Stimulated activated CD4-positive, alpha-beta T cell treated with anti-CD3 and anti-CD28 coated beads, Interleukin-15, amount 100 ng/mL, for 1 hour (primary cell): ENCODE data around the gene LMNB1.
A peak's percentile ranks its signal among the peaks of the same experiment; 100 is the strongest.
"Not testable (repeated sequence)": the region's sequence is repeated elsewhere in the genome, so short reads cannot be mapped to it uniquely, and the experiment has no call there.

Experiments used
- DNase-seq, 2 donors: peaks; one replicate each; pipeline ENCODE4 v3.0.0-alpha.2; 2020; ENCODE audit warnings: low read depth in 1 of 2, low spot score in 1 of 2

The LMNB1 gene

DNA sequence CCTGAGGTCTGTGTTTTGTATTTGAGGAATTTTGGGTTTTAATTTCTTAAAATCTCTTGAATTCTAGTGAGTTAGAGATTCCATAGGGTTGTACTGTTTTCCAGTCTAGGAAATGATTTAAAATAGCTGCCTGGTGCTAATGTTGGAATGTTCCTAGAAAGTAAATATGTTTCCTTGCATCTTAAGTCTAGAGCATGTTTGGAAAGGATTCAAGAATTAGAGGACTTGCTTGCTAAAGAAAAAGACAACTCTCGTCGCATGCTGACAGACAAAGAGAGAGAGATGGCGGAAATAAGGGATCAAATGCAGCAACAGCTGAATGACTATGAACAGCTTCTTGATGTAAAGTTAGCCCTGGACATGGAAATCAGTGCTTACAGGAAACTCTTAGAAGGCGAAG is 41.8 kb downstream of the LMNB1 start:
- DNase-seq = no peak

DNA sequence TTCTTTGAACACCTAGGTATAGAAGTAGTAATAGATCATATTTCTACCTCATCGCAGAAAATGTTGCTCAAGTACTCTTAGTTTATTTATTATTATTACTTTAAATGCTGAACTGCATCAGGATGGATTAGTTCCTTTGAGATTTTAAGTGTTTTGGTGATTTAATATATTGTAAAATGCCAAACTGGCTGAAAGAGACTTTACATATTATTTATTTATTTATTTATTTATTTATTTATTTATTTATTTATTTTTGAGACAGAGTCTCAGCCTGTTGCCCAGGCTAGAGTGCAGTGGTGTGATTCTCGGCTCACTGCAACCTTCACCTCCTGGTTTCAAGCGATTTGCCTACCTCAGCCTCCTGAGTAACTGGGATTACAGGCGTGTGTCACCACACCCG is 42.3 kb downstream of the LMNB1 start:
- DNase-seq = no peak

DNA sequence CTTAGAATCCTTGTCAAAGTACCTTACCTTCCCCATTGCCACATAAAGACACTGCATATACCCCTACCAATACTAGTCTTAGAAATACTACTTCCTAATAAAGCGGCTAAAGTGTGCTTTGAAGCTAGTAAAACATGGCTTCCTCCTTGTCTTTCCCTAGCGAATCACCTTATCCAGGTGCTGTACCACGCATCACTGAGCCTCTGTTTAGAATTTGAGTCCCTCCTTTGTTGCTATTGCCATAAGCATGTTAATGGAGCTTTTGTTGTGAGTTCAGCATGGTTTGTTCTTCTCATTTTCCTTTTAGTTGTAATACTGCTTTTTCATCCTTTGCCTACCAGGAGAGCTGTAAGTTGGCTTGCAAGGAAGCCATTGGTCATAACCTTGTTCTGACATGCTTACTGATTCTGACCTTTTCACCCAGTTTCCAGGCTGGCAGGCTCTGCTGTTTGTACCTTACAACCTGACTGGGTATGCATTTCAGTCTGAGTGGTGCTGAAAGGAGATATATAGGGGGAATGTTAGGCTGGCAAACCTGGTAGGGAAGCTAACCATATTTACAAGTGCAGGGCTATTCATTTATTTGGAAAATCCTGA is 49.8 kb downstream of the LMNB1 start:
- DNase-seq = no peak

DNA sequence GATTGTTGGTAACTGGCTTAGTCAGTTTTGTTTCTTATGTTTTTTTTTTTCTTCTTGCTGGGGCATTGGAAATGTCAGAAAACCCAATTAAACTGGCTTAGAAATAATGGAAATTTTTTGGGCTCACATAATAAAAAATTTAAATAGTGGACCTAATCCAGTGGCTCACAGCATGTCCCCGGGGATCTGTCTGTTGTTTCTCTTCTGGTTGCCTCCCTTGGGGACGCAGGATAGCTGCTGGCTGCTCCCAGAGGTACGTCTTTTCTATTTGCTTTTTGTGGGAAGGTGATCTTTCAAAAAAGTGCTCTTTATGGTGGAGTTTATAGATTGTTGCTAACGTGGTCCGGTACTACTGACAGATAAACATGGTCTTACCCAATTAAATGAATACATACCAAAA is 52.2 kb downstream of the LMNB1 start:
- DNase-seq = no peak

DNA sequence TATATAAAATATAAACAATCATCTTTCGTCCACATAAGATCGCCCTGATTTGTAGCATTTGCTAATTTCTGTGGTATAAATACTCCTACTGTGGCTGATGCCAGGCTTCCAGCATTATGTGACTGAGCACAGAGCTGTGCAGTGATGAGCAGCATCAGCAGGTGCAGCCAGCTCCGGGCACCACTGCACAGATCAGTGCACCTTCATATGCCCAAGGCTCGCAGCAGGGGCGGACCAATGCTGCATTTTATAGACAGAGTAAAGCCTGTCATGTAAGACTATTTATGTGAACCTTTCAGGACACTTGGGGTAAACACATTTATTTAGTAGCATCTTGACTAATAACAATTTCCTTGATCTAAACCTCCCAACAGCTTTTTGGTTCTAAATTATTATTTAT is 53.1 kb downstream of the LMNB1 start:
- no peak for DNase-seq

DNA sequence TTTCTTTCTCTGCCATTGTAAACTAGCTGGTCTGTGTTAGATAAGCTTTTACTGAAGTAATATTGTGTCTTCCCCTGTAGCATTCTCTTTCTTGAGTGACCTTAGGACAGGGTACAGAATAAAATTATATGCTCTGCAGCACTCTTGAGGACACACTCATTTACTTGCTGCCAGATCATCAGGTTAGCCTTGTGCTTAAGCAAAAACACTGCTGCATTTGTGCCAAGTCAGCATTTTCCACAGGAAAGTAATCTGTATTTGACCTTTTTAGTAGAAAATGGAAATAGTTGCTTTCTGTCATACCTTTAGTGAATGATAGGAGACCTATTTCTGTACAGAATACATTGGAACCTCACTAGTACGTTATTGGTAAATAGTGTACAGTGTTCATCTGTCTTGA is 54.2 kb downstream of the LMNB1 start:
- no peak for DNase-seq

DNA sequence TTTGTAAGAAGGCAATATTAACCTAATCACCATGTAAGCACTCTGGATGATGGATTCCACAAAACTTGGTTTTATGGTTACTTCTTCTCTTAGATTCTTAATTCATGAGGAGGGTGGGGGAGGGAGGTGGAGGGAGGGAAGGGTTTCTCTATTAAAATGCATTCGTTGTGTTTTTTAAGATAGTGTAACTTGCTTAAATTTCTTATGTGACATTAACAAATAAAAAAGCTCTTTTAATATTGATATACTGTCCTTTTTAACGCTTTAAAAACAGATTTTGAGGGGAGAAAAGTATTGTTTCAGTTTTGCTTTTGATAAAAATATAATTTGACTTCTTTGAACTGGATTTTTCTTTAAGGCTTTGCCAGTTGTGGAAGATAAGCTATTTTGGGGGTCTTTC is 59.8 kb downstream of the LMNB1 start:
- no peak for DNase-seq

DNA sequence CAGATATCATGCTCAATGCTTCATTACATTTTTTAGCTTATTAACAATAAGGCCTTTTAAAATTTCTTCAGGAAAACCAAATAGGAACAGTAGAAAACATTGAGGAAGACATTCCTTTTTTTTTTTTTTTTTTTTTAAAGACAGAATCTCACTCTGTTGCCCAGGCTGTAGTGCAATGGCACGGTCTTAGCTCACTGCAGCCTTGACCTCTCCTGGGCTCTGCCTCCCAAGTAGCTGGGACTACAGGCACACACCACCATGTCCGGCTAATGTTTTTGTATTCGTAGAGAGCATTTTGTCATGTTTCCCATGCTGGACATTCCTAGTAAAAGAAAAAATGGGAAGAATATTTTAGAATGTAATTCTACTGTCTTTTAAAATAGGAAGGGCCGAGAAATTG is 60.3 kb downstream of the LMNB1 start:
- DNase-seq = no peak

DNA sequence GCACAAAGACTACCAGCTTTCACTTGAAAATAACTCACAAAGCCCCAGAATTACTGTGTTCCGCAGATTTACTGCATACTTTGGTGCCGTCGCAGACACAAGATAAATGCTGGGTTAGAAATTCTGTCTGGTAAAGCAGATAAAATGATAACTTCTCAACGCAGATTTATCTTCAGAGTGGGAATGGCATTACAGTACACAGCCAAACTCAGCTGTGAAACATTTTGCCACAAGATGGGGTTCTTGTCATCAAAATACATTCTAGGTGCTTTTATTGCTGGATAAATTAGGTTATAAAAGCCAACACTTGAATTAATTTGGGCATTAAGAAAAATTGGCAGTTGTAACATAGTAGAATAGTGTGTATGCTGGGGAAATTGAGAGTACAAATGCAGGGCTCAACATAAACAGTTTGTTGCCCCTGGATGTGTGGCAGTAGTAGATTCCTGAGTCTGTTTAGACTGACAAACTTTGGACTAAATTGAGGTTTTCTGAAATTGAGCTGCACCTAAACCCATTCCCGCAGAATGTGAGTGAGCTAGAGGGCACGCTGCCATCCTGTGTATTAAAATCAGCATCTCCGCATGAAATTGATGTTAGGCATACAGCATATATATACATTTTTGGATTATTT is 61.1 kb downstream of the LMNB1 start:
- DNase-seq = no peak

DNA sequence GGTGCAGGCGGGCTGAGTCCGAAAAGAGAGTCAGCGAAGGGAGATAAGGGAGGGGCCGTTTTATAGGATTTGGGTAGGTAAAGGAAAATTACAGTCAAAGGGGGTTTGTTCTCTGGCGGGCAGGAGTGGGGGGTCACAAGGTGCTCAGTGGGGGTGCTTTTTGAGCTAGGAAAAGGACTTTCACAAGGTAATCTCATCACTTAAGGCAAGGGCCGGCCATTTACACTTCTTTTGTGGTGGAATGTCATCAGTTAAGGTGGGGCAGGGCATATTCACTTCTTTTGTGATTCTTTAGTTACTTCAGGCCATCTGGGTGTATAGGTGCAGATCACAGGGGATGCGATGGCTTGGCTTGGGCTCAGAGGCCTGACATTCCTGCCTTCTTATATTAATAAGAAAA is 62.5 kb downstream of the LMNB1 start:
- not testable (repeated sequence) for DNase-seq

DNA sequence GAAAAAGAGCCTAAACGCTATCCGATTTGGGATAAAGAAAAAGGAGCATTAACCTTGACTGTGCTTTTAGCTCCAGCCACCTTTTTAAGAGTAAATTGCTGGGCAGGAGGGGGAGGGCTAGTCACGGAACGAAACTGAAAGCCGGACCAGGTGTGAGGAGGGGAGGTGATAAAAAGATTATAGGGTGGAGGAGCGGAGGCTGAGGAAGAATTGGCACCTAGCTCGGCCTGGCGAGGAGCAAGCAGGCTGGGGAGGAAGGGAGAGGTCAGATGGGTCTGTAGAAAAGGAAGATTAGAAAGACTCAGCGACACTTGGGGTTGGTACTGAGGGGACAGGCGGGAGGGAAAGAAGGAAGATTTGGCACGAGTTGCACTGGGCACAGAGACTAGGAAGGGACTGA is 66.4 kb downstream of the LMNB1 start:
- DNase-seq = not testable (repeated sequence)

DNA sequence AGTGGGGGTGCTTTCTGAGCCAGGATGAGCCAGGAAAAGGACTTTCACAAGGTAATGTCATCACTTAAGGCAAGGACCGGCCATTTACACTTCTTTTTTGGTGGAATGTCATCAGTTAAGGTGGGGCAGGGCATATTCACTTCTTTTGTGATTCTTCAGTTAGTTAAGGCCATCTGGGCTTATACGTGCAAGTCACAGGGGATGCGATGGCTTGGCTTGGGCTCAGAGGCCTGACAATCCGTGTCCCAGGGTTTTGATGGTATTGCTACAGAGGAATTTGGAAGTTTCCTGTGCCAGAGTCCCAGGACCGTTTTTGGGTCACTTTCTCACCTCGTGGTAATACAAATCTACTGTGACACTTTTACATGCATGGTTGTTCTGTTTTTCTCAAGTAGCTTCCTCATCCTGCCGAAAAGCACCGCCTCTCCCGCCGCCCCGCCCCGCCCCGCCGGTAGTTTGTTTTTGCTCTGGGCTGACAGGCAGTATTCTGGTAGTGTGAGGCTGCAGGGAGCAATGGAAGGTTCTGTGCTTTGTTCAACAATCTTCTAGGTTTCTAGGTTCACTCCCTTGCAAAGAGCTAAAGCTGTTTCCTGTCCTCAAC is 68.6 kb downstream of the LMNB1 start:
- DNase-seq = peak; percentile 32 to 59

DNA sequence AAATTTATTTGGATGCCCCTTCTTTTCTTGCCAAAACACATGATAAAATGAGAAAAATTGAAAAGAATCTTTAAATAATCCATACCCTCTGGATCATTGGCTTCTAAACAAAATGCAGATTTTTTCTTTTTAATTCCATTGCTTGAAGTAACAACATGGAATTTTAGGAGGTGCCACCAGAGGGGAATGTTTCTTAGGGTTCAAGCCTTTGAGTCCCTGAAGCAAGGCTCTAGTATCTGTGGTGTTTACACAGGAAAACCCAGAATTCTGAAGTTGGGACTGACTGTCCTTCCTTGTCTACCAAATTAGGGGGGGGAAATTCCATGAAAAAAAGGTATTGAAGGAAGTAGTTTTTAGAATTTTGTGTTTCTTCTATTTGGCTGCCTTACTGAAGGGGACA is 69.4 kb downstream of the LMNB1 start:
- DNase-seq = no peak

DNA sequence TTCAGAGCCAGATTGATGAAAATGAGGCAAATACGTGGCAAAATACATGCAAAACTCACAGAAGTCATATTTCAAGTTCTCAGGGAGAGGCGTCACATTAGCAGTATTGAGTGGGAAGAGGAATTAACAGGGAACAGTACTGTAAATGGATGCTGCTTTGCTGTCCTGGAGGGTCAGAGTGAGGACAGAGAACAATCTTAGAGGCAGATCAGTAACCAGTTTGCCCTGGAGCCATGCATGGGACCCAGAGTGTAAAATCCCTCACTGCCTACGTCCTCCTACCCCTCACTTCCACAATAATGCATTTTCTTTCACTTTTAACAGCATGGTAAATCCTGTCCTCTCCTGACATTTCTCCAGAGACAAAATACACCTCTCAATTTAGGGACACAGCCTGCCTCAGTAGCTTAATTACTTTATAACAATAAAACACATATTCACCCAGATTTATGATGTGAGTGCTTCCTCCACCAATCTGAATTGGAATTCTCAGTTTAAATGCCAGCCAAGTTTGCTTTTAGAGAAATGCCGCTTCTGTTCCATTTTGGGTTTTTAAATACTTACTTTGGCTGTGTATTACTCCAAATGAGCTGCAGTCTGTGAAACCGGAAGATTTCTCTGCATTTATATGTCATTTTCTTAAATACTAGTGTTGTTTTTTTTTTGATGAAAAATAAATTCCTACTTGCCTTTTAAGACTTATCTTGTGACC is 70.0 kb downstream of the LMNB1 start:
- DNase-seq = no peak

DNA sequence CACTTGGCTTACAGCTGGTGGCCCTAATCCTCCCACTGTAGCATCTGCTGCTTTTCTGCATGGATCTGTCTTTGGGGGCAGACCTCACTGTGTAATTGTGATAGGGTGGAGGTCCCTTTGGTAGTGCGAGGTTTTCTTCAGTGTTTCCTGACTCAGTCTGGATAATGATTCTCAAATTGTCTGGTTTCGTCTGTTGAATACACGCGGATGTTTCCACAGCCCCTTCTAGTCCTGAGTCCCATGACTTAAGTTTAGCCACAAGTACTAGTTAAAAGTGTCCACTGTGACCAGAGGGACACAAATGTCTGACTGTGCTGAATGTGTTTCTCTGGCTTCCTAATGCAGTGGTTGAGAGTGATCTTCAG is 70.5 kb downstream of the LMNB1 start:
- DNase-seq = no peak

DNA sequence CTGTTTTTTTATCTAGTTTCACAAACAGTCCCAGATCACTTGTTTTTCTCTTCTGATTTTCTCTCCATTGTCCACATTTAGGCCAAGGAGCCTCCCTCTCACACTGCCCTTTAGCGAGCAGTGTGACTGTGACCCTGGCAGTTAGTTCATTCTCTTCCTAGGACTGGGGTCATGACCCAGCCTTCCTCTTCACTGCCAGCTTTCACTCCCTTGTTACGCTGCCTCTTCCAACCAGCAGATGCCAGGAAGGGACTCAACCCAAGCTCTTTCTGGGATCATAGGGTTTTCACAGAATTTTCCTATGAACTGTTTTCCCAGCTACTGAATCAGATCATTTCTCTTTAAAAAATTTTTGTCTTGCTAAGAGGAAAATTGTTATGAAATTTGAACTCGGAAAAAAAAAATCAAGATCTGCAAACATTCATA is 70.9 kb downstream of the LMNB1 start:
- no peak for DNase-seq

DNA sequence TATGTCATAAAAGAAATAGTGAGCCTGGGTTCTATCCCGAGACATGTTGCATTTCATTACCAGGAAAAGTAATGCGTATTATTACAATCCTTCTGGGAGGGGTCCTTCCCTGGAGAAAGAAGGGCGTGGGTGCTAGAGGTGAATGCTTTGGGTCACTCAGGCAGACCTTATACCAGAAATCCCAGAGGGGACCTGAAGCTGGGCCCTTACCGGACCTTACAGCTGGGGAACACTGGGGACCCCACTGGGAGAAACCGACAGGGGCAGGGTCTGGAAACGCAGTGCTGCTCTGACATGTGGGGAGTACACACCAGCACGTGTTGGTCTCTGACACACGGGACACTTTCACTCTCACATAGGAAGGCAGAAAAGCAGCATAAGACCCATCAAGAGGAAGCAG is 71.3 kb downstream of the LMNB1 start:
- no peak for DNase-seq

DNA sequence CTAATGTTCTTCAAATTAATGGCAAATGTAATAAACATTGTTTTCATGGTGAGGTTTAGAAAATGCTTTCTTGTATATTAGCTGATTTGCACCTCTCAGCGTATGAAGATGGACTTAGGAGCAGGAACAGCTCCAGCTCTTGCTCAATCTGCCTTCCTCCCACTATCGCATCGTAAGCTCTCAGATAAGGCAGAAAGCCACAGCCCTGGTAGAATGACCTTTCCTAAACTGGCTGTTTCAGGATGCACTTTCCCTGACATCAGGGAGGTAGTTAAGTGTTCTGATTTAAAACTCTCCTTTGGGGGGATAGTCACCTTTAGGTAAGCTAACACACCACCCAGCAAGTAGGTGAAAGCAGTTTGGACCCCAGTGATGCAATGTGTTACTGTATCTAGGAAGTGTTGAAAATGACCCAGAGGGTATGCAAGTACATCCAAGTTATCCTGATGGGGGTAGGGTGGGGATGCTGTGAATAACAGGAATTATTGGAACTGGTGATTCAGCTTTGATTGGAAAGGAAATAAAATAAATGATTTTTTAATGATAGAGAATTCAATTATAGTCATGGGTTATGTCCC is 72.3 kb downstream of the LMNB1 start:
- no peak for DNase-seq

DNA sequence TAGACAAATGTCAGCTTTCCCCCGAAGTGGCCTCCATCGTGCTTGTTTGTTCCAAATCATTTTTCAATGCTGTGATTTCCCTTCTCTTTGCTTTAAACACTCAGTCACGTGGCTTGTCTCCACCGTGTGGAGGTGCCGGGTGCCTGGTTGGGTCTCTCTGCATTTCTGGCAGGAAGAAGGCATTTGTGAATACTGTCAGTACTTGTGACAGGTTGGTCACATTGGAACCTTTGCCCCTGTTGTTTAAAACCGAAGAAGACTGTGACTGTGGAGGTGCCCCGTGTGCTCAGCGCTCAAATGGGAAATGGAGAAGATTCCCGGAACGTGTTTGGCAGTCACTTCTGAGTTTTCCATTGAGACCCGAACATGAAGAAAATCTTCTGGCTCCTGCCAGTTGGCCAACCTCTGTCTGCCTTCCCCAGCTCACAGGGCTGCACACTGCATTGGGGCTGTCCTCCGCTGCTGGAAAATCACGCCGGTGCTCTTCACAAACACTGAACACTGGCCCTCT is 74.6 kb downstream of the LMNB1 start:
- DNase-seq = no peak

DNA sequence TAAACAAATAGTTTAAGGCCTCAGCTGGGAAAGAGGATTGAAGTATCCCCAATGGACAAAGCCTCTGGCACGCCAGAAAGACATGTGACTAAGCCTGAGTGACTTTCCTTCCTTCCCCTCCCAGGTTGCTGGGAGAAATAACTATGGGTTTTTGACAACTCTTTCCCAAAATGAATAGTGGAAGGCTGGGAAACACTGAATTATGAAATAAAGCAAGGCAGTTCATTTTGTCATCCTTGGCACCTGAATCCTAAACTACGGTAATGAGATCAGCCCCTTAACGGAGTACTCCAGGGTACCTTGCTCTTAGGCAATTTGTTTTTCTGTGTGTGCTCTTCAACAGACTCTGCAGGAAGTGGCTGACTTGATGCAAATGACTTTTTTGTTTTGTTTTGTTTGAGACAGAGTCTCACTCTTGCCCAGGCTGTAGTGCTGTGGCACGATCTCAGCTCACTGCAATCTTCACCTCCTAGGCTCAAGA is 75.2 kb downstream of the LMNB1 start:
- DNase-seq = no peak

DNA sequence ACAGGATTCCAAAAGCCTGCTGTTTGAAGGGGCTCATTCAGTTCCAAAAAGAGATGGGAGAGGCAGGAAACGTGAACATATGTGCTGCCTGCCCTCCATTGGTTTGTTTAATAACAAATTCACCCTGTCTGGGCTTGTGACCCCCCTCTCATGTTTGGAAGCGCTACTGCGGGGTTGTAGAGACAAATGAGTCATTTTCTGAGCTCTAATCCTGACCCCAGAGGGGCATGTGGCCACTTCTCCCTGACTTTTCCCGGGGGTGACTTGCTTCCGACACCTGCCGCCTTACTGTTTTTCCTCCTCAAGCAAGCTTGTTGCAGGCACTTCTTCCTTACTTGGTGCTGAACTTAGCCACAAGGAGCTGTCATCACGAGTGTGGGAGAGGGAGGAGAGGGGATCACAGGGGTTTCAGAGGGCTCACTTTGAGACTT is 75.9 kb downstream of the LMNB1 start:
- DNase-seq = no peak
